ENCODE measurements around the gene TSPAN9. TPM values are rescaled to one million over a fixed set of nuclear protein-coding genes. Genes with fewer than 3 reads are reported as not detected.

The TSPAN9 gene
- total RNA-seq, 1 donor from 2014 or later: 5.0 TPM

DNA sequence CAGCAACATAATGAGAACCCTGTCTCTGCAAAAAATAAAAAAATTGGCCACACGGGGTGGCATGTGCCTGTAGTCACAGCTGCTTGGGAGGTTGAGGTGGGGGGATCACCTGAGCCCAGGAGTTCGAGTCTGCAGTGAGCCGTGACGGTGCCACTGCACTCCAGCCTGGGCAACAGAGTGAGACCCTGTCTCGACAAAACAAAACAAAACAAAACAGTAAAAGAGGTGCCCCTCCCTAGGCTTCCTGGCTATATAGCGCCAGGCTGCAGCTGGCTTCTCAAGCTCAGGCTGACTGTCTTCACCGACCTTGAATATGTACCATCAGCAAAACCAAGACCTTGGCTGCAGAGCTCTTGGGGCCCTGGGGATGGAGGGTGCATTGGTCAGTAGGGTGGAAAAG, 29.4 kb downstream of the TSPAN9 start:
- no peak for DNase-seq (ENCODE audit: low read depth)
- no peak for FAIRE-seq
- TF ChIP-seq, protein P1, sequence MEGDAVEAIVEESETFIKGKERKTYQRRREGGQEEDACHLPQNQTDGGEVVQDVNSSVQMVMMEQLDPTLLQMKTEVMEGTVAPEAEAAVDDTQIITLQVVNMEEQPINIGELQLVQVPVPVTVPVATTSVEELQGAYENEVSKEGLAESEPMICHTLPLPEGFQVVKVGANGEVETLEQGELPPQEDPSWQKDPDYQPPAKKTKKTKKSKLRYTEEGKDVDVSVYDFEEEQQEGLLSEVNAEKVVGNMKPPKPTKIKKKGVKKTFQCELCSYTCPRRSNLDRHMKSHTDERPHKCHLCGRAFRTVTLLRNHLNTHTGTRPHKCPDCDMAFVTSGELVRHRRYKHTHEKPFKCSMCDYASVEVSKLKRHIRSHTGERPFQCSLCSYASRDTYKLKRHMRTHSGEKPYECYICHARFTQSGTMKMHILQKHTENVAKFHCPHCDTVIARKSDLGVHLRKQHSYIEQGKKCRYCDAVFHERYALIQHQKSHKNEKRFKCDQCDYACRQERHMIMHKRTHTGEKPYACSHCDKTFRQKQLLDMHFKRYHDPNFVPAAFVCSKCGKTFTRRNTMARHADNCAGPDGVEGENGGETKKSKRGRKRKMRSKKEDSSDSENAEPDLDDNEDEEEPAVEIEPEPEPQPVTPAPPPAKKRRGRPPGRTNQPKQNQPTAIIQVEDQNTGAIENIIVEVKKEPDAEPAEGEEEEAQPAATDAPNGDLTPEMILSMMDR (IDR thresholded peaks at IDR 0.05; ENCODE audit: insufficient read depth, low read length, severe bottlenecking): no peak

DNA sequence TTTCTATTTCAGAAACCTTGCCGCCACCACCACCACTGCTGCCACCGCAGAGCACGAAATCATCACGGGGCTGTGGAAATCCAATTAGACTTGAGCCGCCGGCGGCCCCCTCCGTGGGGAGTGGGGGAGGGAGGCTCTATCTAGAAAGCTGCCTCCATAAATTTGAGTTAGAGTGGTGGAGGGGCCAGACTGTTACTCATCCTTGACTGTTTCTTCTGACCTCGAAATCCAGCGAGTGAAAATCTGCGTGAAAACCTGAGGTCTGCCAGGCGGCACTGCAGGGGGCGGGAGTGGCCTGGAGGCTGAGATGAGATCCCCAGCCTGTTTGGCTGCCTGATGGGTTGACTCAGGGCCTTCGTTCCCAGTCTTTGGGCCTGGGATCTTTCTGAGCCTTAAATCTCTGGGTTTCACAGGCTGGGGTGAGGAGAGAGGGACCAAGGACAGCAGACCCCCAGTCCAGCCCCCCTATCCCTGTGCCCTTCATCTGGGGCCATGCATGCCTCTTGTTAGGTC, 29.9 kb downstream of the TSPAN9 start:
- Histone ChIP-seq H3K27me3 (ENCODE audit: control insufficient read depth, insufficient read depth, low read length) (no peaks in the 10 kb centered on the region), H3K36me3 (ENCODE audit: control insufficient read depth, insufficient read depth, low read length) (no peaks in the 10 kb centered on the region), H3K4me3 (ENCODE audit: low read depth, low read length) (no peak overlapping the region)
- TF ChIP-seq, protein P1 (IDR thresholded peaks at IDR 0.05; ENCODE audit: insufficient read depth, low read length, severe bottlenecking): no peak
- FAIRE-seq (no peak), DNase-seq (ENCODE audit: low read depth) (no peak)

More for the DNA sequence above, 29.4 kb downstream of the TSPAN9 start:
- no peak overlapping the region for H3K4me3 ChIP-seq (ENCODE audit: low read depth, low read length)
- H3K27me3 ChIP-seq (ENCODE audit: control insufficient read depth, insufficient read depth, low read length): no peaks in the 10 kb centered on the region
- no peaks in the 10 kb centered on the region for H3K36me3 ChIP-seq (ENCODE audit: control insufficient read depth, insufficient read depth, low read length)

DNA sequence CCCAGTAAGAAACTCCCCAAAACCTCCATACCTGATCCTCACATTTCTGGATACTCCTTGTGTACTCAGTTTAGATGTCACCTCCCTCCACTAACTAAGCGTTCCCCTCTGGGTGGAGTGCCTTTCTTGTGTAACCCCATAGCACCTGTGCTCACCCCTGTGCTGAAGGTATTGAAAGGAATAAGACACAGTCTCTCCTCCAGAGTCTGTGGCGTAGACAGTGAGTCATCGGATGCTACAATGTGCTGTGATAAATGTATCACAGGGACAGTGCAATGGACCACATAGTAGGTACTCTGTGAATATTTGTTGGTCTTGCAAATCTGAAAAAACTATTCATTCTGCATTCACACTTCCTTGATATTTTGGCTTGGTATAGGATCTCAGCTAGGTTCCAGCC, 30.8 kb downstream of the TSPAN9 start:
- Histone ChIP-seq H3K4me3 (ENCODE audit: low read depth, low read length) (no peak overlapping the region), H3K27me3 (ENCODE audit: control insufficient read depth, insufficient read depth, low read length) (no peaks in the 10 kb centered on the region), H3K36me3 (ENCODE audit: control insufficient read depth, insufficient read depth, low read length) (no peaks in the 10 kb centered on the region)
- TF ChIP-seq, protein P1 (IDR thresholded peaks at IDR 0.05; ENCODE audit: insufficient read depth, low read length, severe bottlenecking): no peak
- FAIRE-seq: no peak
- no peak for DNase-seq (ENCODE audit: low read depth)

DNA sequence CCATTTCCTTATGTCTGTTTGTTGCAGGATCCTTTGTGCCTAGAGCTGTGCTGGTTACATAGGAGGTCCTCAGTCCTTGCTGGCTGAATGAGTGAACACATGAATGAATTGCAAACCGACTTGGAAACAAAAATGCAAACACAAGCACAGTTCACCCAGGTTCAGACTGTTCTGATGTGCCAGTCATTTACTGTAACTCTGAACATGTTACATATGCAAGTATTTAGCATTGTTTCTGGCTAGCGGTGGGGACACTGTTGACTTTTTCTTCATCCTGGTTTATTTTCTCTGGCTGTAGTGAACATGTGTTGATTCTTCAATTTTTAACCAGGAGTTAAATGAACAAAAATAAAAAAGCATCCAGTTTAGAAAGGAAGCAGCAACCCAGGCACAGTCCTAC, 33.4 kb downstream of the TSPAN9 start:
- no peaks in the 10 kb centered on the region for H3K36me3 ChIP-seq (ENCODE audit: control insufficient read depth, insufficient read depth, low read length)
- DNase-seq (ENCODE audit: low read depth) (no peak), FAIRE-seq (no peak)
- no peak overlapping the region for H3K4me3 ChIP-seq (ENCODE audit: low read depth, low read length)
- TF ChIP-seq, protein P1 (IDR thresholded peaks at IDR 0.05; ENCODE audit: insufficient read depth, low read length, severe bottlenecking): no peak
- H3K27me3 ChIP-seq (ENCODE audit: control insufficient read depth, insufficient read depth, low read length): no peaks in the 10 kb centered on the region

DNA sequence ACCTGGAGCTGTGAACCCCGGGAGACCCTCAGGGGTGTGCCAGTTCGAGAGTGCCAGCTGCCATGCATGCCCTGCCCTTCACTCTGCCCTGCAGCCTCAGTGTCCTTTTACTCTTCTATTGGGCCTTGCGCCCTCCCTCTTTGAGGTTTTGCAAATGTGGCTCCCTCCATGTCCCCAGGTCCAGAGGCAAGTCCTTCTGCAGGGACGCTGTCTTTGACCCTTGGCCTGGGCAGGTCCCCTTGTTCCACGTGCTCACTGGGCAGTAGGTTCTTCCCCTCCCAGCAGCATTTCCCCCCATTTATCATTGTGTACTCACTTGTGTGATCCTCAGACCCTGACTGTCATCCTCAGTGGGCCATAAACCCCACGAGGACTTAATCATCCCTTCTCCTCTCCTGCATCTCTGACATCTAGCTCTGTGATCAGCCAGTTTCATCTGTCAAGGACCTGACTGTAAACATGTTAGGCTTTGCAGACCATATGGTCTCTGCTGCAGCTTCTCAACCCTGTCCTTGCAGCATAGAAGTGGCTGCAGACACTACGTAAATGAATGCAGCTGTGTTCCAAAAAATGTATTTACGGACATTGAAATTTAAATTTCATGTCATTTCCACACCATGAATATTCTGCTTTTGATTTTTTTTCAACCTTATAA, 36.6 kb downstream of the TSPAN9 start:
- TF ChIP-seq, protein P1 (IDR thresholded peaks at IDR 0.05; ENCODE audit: insufficient read depth, low read length, severe bottlenecking): no peak
- DNase-seq (ENCODE audit: low read depth) (no peak), FAIRE-seq (no peak)
- no peaks in the 10 kb centered on the region for H3K27me3 ChIP-seq (ENCODE audit: control insufficient read depth, insufficient read depth, low read length)
- H3K36me3 ChIP-seq (ENCODE audit: control insufficient read depth, insufficient read depth, low read length): no peaks in the 10 kb centered on the region
- no peak overlapping the region for H3K4me3 ChIP-seq (ENCODE audit: low read depth, low read length)

DNA sequence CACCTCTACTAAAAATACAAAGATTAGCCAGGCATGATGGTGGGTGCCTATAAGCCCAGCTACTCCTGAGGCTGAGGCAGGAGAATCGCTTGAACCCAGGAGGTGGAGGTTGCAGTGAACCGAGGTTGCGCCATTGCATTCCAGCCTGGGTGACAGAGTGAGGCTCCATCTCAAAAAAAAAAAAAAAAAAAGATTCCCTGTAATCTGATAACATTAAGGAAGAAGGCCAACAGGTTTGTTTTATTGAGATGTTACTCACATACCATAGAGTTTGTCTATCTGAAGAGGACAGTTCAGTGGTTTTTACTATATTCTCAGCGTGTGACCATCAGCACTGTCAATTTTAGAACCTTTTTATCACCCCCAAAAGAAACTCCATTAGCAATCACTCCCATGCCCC, 37.5 kb downstream of the TSPAN9 start:
- TF ChIP-seq, protein P1 (IDR thresholded peaks at IDR 0.05; ENCODE audit: insufficient read depth, low read length, severe bottlenecking): no peak
- Histone ChIP-seq H3K27me3 (ENCODE audit: control insufficient read depth, insufficient read depth, low read length) (no peaks in the 10 kb centered on the region), H3K36me3 (ENCODE audit: control insufficient read depth, insufficient read depth, low read length) (no peaks in the 10 kb centered on the region), H3K4me3 (ENCODE audit: low read depth, low read length) (no peak overlapping the region)
- DNase-seq (ENCODE audit: low read depth): no peak
- no peak for FAIRE-seq
